Small intestine (tissue), 7 donors: ENCODE data around the gene ASMT. TPM values are rescaled to one million over a fixed set of nuclear protein-coding genes. Genes with fewer than 3 reads are reported as not detected.

Source experiments
- DNase-seq, 2 donors: peaks; one replicate each; pipeline versions ENCODE4 v3.0.0 to v3.0.0-alpha.2; 2013
- FAIRE-seq: peaks from 2 replicates; lab custom pipeline; 2012; peaks lifted over from hg19 to GRCh38; lab: Jason Lieb, UNC
- H3K27ac ChIP-seq, 3 donors: one replicate each; pipeline ENCODE4 v1.5.1; 2013; ENCODE audit warnings: low read length in 2 of 3, mild to moderate bottlenecking in 2 of 3, control low read depth in 1 of 3, inconsistent platforms in 1 of 3, low read depth in 1 of 3, moderate library complexity in 1 of 3
- H3K27me3 ChIP-seq, 3 donors: one replicate each; pipeline ENCODE4 v1.6.1; 2013; ENCODE audit warnings: low read length in 3 of 3, inconsistent platforms in 1 of 3; ENCODE audit not compliant: control insufficient read depth in 3 of 3, insufficient read depth in 3 of 3
- H3K36me3 ChIP-seq, 3 donors: one replicate each; pipeline ENCODE4 v1.6.1; 2013; ENCODE audit warnings: low read length in 3 of 3, inconsistent platforms in 1 of 3, low read depth in 1 of 3, mild to moderate bottlenecking in 1 of 3, moderate library complexity in 1 of 3; ENCODE audit not compliant: control insufficient read depth in 3 of 3, insufficient read depth in 2 of 3
- H3K4me1 ChIP-seq, 3 donors: one replicate each; pipeline ENCODE4 v1.6.1; 2013; ENCODE audit warnings: low read length in 2 of 3, inconsistent platforms in 1 of 3, low read depth in 1 of 3, mild to moderate bottlenecking in 1 of 3, moderate library complexity in 1 of 3; ENCODE audit not compliant: control insufficient read depth in 3 of 3, insufficient read depth in 2 of 3
- H3K4me3 ChIP-seq, 3 donors: one replicate each; pipeline ENCODE4 v1.5.1; 2013; ENCODE audit warnings: low read length in 3 of 3, control low read depth in 1 of 3, inconsistent platforms in 1 of 3, low read depth in 1 of 3, mild to moderate bottlenecking in 1 of 3, moderate library complexity in 1 of 3
- H3K9me3 ChIP-seq, 2 donors: one replicate each; pipeline ENCODE4 v1.6.1; 2013; ENCODE audit warnings: low read depth in 1 of 2, low read length in 1 of 2; ENCODE audit not compliant: control insufficient read depth in 2 of 2, insufficient read depth in 1 of 2
- WGBS, 3 donors: extraction: QIAGEN DNeasy Blood & Tissue Kit; methylation state at CpG; one replicate each; pipeline ENCODE4 v1.1.7; 2013; 5-methylcytosine and 5-hydroxymethylcytosine counted together
- polyA plus RNA-seq, 4 donors: library from polyadenylated mRNA; stranded (reverse) in 3 of 4; unstranded in 1 of 4; fragments of 200-250 nt in 3 of 4; fragments of 120-200 nt in 1 of 4; gene quantifications; one replicate each; pipeline versions ENCODE4 v1.2.1 to v1.2.3, GENCODE V29; 2013
- donor health status: healthy with polysubstance abuse.
- donor health status: control.
- donor health status: control.
- donor health status: Bipolar disorder and iron deficiency.
- donor health status: healthy.

ASMT gene
- polyA plus RNA-seq, 4 donors, result 0.04 to 0.06 TPM; not detected in 2

- WGBS, 3 donors, result 70 to 78% (median 70%) methylated on average over 2 of the region's 2 CpGs
- H3K4me1 ChIP-seq, result no peaks in the 10 kb centered on the region
- H3K9me3 ChIP-seq, result no peaks in the 10 kb centered on the region
- no peak for FAIRE-seq
- DNase-seq, result no peak
- no peak overlapping the region for H3K4me3 ChIP-seq
- H3K27ac ChIP-seq, result no peak overlapping the region
- H3K36me3 ChIP-seq, result no peaks in the 10 kb centered on the region
- H3K27me3 ChIP-seq, result no peaks in the 10 kb centered on the region
Measured at GRCh38 chrX:1686642-1687041, 71.8 kb downstream of the ASMT start.

Other genes with a start within 250 kb of the ASMT start
- 100 to 1,000 TPM; 448 to 770 (median 609) TPM for gene SLC25A6, start 222.9 kb upstream of the ASMT start, polyA plus RNA-seq
- gene ASMTL, start 162.2 kb upstream of the ASMT start, polyA plus RNA-seq, result 10 to 100 TPM; 10.1 to 24.8 (median 17.3) TPM
- gene P2RY8, start 77.9 kb upstream of the ASMT start, polyA plus RNA-seq, result 1 to 10 TPM in 2 of 4 donors, under 1 TPM in 2; 0.22 to 2.1 (median 1.2) TPM
- 10 to 100 TPM; 26.7 to 65.6 (median 33.3) TPM for gene AKAP17A, start 23.5 kb upstream of the ASMT start, polyA plus RNA-seq